ENCODE measurements around the gene PFKL.
"Not testable (repeated sequence)": the region's sequence is repeated elsewhere in the genome, so short reads cannot be mapped to it uniquely, and the experiment has no call there.

The PFKL gene

GRCh38 chr21:44349416-44349846 is 49.6 kb downstream of the PFKL start:
- DNase-seq: no peak

- no peak for DNase-seq
Observed at GRCh38 chr21:44349847-44350772, 50.3 kb downstream of the PFKL start.

- DNase-seq: no peak
Observed at GRCh38 chr21:44350773-44351481, 51.1 kb downstream of the PFKL start.

GRCh38 chr21:44351535-44352252 is 51.8 kb downstream of the PFKL start:
- no peak for DNase-seq

GRCh38 chr21:44352253-44352860 is 52.5 kb downstream of the PFKL start:
- DNase-seq: no peak

- no peak for DNase-seq
Observed at GRCh38 chr21:44353191-44353970, 53.5 kb downstream of the PFKL start, which contains the start of gene TRPM2. Gene TRPM2, plus strand, starts transcription at chr21:44353621. Its CDS starts 80 bp downstream, at chr21:44353701.

- no peak for DNase-seq
Observed at GRCh38 chr21:44354001-44354405, 54.1 kb downstream of the PFKL start.

GRCh38 chr21:44354775-44355771 is 55.2 kb downstream of the PFKL start:
- DNase-seq: no peak

GRCh38 chr21:44356160-44356559 is 56.3 kb downstream of the PFKL start:
- no peak for DNase-seq

- no peak for DNase-seq
Observed at GRCh38 chr21:44356636-44357035, 56.8 kb downstream of the PFKL start.

- DNase-seq: no peak
Observed at GRCh38 chr21:44357064-44357837, 57.4 kb downstream of the PFKL start.

GRCh38 chr21:44359396-44359795 is 59.5 kb downstream of the PFKL start:
- DNase-seq: no peak

- no peak for DNase-seq
Observed at GRCh38 chr21:44360159-44360558, 60.3 kb downstream of the PFKL start.

GRCh38 chr21:44361903-44362302 is 62.0 kb downstream of the PFKL start:
- DNase-seq: not testable (repeated sequence)

GRCh38 chr21:44363278-44363677 is 63.4 kb downstream of the PFKL start:
- no peak for DNase-seq

- no peak for DNase-seq
Observed at GRCh38 chr21:44364151-44365053, 64.5 kb downstream of the PFKL start.

GRCh38 chr21:44365251-44365966 is 65.6 kb downstream of the PFKL start:
- DNase-seq: no peak

- DNase-seq: no peak
Observed at GRCh38 chr21:44365967-44366585, 66.2 kb downstream of the PFKL start.

Data from NCI-H748 treated with DMSO at 0.1 percent for 48 hours (cell line).